ENCODE results near the gene TAS2R38.
"Not testable (repeated sequence)": the region's sequence is repeated elsewhere in the genome, so short reads cannot be mapped to it uniquely, and the experiment has no call there.

The TAS2R38 gene

DNA sequence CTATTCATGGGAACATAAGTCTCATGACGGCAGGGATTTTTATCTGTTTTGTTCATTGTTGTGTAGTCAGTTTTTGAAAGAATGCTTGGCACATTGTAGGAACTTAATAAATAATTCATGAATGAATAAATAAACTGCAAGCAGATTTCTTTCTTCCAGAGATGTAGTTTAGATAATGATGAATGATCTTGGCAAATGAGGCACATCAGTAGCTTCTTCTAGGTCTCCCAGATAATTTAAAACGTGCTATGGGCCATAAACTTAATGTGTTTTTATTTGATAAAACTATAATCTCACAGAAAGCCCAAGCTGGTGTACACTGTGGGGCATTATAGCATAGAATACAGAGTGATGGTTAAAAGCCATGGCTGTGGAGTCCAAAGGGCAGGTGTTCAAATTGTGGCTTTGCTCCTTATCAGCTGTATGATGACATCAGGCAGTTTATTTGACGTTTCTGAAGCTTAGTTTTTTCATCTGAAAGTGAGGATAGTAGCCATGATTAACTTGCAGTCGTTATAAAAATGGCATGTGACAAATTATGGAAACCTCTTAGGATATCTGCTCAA is 25.6 kb upstream of the TAS2R38 start:
- H3K27ac ChIP-seq (ENCODE audit: low read depth, low read length): no peak overlapping the region
- no peak overlapping the region for H3K4me3 ChIP-seq (ENCODE audit: low read depth, low read length)
- no peaks in the 10 kb centered on the region for H3K79me2 ChIP-seq (ENCODE audit: control insufficient read depth, insufficient read depth, low read length, unreplicated experiment)
- H3K27me3 ChIP-seq (ENCODE audit: insufficient read depth, low read length): no peaks in the 10 kb centered on the region
- H2AFZ ChIP-seq (ENCODE audit: low read length, unreplicated experiment): no peak overlapping the region
- H3K4me1 ChIP-seq (ENCODE audit: control insufficient read depth, insufficient read depth, low read length, unreplicated experiment): peaks cover 26% of the 10 kb centered on the region
- H3K36me3 ChIP-seq (ENCODE audit: insufficient read depth, low read length): no peaks in the 10 kb centered on the region

DNA sequence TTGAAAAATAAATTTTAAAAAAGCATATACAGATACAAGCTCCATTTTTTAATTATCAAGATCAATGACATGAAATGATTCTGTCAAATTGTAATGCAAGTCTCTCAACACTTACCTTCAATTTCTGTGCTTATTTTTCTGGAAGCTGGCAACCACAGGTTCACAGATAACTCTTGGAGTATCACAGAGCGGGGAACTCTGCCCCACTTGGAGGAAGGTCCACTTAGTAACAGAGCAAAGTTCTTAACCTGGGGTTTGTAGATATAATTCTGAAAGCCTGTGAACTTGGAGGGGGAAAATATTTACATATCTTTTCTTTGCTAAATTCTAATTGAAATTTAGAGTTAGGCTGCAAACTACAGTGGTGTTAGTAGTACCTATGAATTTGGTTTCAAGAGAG is 19.8 kb upstream of the TAS2R38 start:
- Histone ChIP-seq H3K36me3 (ENCODE audit: insufficient read depth, low read length) (no peaks in the 10 kb centered on the region), H2AFZ (ENCODE audit: low read length, unreplicated experiment) (no peak overlapping the region), H3K4me1 (ENCODE audit: control insufficient read depth, insufficient read depth, low read length, unreplicated experiment) (no peaks in the 10 kb centered on the region), H3K79me2 (ENCODE audit: control insufficient read depth, insufficient read depth, low read length, unreplicated experiment) (no peaks in the 10 kb centered on the region), H3K27me3 (ENCODE audit: insufficient read depth, low read length) (no peaks in the 10 kb centered on the region), H3K4me3 (ENCODE audit: low read depth, low read length) (no peak overlapping the region), H3K27ac (ENCODE audit: low read depth, low read length) (no peak overlapping the region)

DNA sequence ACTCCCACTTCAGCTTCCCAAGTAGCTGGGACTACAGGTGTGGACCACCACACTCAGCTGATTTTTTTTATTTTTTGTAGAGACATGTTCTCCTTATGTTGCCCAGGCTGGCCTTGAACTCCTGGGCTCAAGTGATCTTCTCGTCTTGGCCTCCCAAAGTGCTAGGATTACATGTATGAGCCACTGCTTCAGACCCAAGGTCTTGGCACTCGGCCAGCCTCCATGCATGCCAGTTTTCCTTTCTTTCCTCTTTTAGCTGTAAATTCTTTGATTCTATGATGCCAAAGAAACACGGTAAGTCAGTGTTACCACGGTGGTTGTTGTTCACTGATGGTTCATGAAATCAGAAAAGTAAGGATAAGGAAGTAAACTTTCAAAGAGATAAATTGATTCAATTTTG is 19.1 kb upstream of the TAS2R38 start:
- Histone ChIP-seq H3K79me2 (ENCODE audit: control insufficient read depth, insufficient read depth, low read length, unreplicated experiment) (no peaks in the 10 kb centered on the region), H3K27me3 (ENCODE audit: insufficient read depth, low read length) (no peaks in the 10 kb centered on the region), H3K27ac (ENCODE audit: low read depth, low read length) (no peak overlapping the region), H3K36me3 (ENCODE audit: insufficient read depth, low read length) (no peaks in the 10 kb centered on the region), H3K4me1 (ENCODE audit: control insufficient read depth, insufficient read depth, low read length, unreplicated experiment) (no peaks in the 10 kb centered on the region), H2AFZ (ENCODE audit: low read length, unreplicated experiment) (no peak overlapping the region), H3K4me3 (ENCODE audit: low read depth, low read length) (no peak overlapping the region)

DNA sequence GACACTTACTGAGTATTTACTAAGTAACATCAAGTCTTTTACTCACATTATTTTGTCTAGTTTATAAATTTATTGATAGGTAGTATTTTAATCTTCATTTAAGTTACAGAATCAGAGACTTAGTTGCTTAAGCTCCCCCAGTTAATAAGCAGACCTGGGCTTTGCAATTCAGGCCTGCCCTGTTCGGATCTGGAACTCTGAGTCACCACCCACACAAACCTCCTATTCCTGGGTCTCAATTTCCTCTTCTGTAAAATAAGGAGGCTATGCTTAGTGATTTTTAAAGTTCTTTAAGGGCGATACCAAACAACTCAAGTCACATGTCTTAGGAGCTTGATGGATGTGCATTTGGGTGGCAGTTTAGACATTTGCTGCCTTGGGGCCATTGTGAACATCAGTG is 18.6 kb upstream of the TAS2R38 start:
- no peaks in the 10 kb centered on the region for H3K27me3 ChIP-seq (ENCODE audit: insufficient read depth, low read length)
- H3K4me1 ChIP-seq (ENCODE audit: control insufficient read depth, insufficient read depth, low read length, unreplicated experiment): no peaks in the 10 kb centered on the region
- no peak overlapping the region for H2AFZ ChIP-seq (ENCODE audit: low read length, unreplicated experiment)
- no peak overlapping the region for H3K27ac ChIP-seq (ENCODE audit: low read depth, low read length)
- H3K36me3 ChIP-seq (ENCODE audit: insufficient read depth, low read length): no peaks in the 10 kb centered on the region
- no peak overlapping the region for H3K4me3 ChIP-seq (ENCODE audit: low read depth, low read length)
- H3K79me2 ChIP-seq (ENCODE audit: control insufficient read depth, insufficient read depth, low read length, unreplicated experiment): no peaks in the 10 kb centered on the region

DNA sequence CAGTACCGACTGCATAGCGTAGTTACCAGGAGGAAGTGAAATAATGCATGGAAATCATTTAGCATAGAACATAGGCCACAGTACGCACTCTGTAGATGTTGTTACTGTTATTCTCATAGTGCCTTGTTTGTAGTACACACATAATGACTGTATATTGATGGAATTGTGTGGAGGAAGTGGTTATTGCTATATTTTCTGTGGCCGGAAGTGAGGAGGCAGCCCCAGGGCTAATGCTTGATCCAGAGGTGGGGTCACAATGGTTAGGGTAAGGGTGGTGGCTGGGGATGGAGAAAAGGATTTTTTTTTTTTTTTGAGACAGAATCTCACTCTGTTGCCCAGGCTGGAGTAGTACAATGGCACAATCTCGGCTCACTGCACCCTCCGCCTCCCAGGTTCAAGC is 17.6 kb upstream of the TAS2R38 start:
- Histone ChIP-seq H3K36me3 (ENCODE audit: insufficient read depth, low read length) (no peaks in the 10 kb centered on the region), H3K4me3 (ENCODE audit: low read depth, low read length) (no peak overlapping the region), H3K27ac (ENCODE audit: low read depth, low read length) (no peak overlapping the region), H3K79me2 (ENCODE audit: control insufficient read depth, insufficient read depth, low read length, unreplicated experiment) (no peaks in the 10 kb centered on the region), H3K27me3 (ENCODE audit: insufficient read depth, low read length) (no peaks in the 10 kb centered on the region), H2AFZ (ENCODE audit: low read length, unreplicated experiment) (no peak overlapping the region), H3K4me1 (ENCODE audit: control insufficient read depth, insufficient read depth, low read length, unreplicated experiment) (no peaks in the 10 kb centered on the region)

DNA sequence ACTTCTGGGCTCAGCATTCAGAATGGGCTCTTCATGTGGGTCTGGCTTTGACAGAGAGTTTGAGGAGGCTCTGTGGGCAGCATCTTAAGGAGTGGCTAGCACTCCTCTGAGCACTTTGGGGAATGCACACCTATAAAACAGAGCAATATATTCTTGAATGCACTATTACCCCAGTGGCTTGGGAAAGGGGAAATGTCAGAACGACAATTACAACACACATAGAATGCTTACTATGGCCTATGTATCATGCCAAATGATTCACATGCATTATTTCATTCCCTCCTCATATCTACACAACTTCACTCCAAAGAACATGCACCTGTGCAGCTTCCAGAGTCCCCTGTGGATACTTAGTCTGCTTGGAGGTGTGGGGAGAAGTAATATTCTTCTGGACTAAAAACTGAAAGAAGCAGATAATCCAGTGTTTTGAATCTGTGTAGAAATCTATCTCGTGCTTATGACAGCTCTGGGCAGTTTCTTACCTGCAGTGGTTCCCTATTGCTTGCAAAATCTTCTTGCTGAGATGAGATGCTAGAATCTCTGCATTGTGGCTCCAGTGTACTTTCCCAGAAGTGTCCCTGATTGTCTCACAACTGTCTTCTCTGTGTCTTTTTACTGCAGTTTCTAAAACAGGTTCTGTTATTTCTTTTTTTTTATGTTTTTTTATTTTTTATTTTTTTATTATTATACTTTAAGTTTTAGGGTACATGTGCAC is 16.6 kb upstream of the TAS2R38 start:
- H3K27me3 ChIP-seq (ENCODE audit: insufficient read depth, low read length): no peaks in the 10 kb centered on the region
- no peaks in the 10 kb centered on the region for H3K79me2 ChIP-seq (ENCODE audit: control insufficient read depth, insufficient read depth, low read length, unreplicated experiment)
- H2AFZ ChIP-seq (ENCODE audit: low read length, unreplicated experiment): no peak overlapping the region
- H3K36me3 ChIP-seq (ENCODE audit: insufficient read depth, low read length): no peaks in the 10 kb centered on the region
- H3K4me3 ChIP-seq (ENCODE audit: low read depth, low read length): no peak overlapping the region
- H3K4me1 ChIP-seq (ENCODE audit: control insufficient read depth, insufficient read depth, low read length, unreplicated experiment): no peaks in the 10 kb centered on the region
- H3K27ac ChIP-seq (ENCODE audit: low read depth, low read length): no peak overlapping the region

DNA sequence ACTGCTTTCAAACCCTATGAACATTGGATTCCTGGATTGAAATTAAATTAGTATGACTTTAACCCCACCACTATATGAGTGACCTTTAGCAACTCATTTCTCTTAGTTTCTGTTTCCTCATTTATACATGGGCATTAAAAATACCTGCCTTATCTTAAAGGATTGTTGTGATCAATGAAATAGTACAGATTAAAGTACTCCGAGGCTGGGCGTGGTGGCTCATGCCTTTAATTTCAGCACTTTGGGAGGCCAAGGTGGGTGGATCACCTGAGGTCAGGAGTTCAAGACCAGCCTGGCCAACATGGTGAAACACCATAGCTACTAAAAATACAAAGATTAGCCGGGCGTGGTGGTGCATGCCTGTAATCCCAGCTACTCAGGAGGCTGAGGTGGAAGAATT is 14.2 kb upstream of the TAS2R38 start:
- H2AFZ ChIP-seq (ENCODE audit: low read length, unreplicated experiment); H3K4me1 ChIP-seq (ENCODE audit: control insufficient read depth, insufficient read depth, low read length, unreplicated experiment); H3K27me3 ChIP-seq (ENCODE audit: insufficient read depth, low read length); H3K4me3 ChIP-seq (ENCODE audit: low read depth, low read length); H3K27ac ChIP-seq (ENCODE audit: low read depth, low read length); H3K79me2 ChIP-seq (ENCODE audit: control insufficient read depth, insufficient read depth, low read length, unreplicated experiment); H3K36me3 ChIP-seq (ENCODE audit: insufficient read depth, low read length): not testable (repeated sequence)

DNA sequence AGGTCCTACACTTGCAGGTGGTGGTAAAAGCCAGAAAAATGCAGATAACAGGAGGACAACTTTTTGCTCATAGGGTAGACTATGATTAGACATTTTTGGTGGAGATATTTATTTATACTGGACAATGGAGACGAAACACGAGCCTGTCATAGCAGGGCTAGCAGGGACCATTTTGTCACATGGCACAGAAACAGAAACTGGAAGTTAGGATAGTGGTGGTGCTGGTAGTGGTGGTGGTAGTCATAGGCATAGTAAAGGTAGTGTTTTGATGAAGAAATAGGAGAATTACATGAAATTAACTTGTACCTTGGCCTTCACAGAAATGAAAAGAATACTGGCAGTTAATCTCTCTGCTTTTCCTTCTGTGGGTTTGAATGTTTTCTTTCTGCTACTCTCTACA is 13.3 kb upstream of the TAS2R38 start:
- Histone ChIP-seq H3K27me3 (ENCODE audit: insufficient read depth, low read length) (no peaks in the 10 kb centered on the region), H3K79me2 (ENCODE audit: control insufficient read depth, insufficient read depth, low read length, unreplicated experiment) (no peaks in the 10 kb centered on the region), H3K4me3 (ENCODE audit: low read depth, low read length) (no peak overlapping the region), H2AFZ (ENCODE audit: low read length, unreplicated experiment) (no peak overlapping the region), H3K4me1 (ENCODE audit: control insufficient read depth, insufficient read depth, low read length, unreplicated experiment) (no peaks in the 10 kb centered on the region), H3K36me3 (ENCODE audit: insufficient read depth, low read length) (no peaks in the 10 kb centered on the region), H3K27ac (ENCODE audit: low read depth, low read length) (no peak overlapping the region)

DNA sequence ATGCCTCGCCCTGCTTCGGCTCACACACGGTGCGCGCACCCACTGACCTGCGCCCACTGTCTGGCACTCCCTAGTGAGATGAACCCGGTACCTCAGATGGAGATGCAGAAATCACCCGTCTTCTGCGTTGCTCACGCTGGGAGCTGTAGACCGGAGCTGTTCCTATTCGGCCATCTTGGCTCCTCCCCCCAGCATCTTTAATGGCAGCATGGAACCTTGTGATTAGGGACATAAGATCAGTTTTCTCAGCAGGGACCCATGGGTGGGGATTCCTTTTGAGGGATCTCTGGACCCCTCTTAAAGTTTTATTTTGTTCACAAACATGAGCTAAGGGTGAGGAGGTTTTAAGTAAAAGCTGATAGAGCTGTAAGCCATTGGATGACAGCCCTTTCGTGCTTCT is 12.4 kb upstream of the TAS2R38 start:
- not testable (repeated sequence) for H3K4me3 ChIP-seq (ENCODE audit: low read depth, low read length); H3K4me1 ChIP-seq (ENCODE audit: control insufficient read depth, insufficient read depth, low read length, unreplicated experiment); H3K36me3 ChIP-seq (ENCODE audit: insufficient read depth, low read length); H3K27ac ChIP-seq (ENCODE audit: low read depth, low read length); H3K27me3 ChIP-seq (ENCODE audit: insufficient read depth, low read length); H2AFZ ChIP-seq (ENCODE audit: low read length, unreplicated experiment); H3K79me2 ChIP-seq (ENCODE audit: control insufficient read depth, insufficient read depth, low read length, unreplicated experiment)

DNA sequence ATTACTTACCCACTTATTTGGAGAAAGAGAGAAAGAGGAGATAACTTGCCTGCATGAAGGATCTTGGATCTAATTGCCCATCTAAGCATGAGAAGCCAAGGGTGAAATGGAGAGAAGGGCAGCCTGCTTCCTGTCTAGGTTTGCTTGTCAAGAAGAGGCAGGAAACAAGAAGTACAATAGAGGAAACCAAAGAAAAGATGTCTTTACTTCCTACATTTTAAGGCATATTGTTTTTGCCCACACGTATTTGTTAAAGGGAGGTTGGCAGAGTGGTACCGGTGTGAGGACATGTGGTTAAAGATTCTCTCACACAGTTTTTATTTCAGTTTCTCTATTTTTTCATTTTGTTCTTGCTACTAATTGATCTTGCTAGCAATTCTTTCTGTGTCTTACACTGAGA is 6.0 kb upstream of the TAS2R38 start:
- no peak overlapping the region for H3K27ac ChIP-seq (ENCODE audit: low read depth, low read length)
- H2AFZ ChIP-seq (ENCODE audit: low read length, unreplicated experiment): no peak overlapping the region
- H3K79me2 ChIP-seq (ENCODE audit: control insufficient read depth, insufficient read depth, low read length, unreplicated experiment): no peaks in the 10 kb centered on the region
- H3K36me3 ChIP-seq (ENCODE audit: insufficient read depth, low read length): no peaks in the 10 kb centered on the region
- H3K27me3 ChIP-seq (ENCODE audit: insufficient read depth, low read length): no peaks in the 10 kb centered on the region
- H3K4me3 ChIP-seq (ENCODE audit: low read depth, low read length): no peak overlapping the region
- H3K4me1 ChIP-seq (ENCODE audit: control insufficient read depth, insufficient read depth, low read length, unreplicated experiment): no peaks in the 10 kb centered on the region

DNA sequence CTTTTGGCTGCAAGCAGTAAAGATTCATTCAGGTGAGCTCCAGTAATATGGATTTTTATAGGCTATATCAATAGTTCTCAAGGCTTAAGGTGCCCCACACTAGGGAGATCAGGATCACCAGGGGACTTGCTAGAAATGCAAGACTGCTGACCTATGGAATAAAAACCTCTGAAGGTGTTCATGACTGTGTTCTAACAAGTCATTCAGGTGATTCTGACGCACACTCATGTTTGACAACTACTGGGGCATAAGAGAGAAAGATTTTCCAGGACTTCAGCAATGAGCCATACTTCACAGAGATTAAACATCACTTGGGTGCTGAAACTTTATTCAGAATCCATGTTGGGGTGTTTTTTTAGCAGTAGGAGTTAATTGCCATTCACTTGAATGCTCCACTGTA is 4.8 kb upstream of the TAS2R38 start:
- H3K79me2 ChIP-seq (ENCODE audit: control insufficient read depth, insufficient read depth, low read length, unreplicated experiment): no peaks in the 10 kb centered on the region
- H3K4me3 ChIP-seq (ENCODE audit: low read depth, low read length): no peak overlapping the region
- H3K27me3 ChIP-seq (ENCODE audit: insufficient read depth, low read length): no peaks in the 10 kb centered on the region
- no peak overlapping the region for H2AFZ ChIP-seq (ENCODE audit: low read length, unreplicated experiment)
- no peak overlapping the region for H3K27ac ChIP-seq (ENCODE audit: low read depth, low read length)
- H3K4me1 ChIP-seq (ENCODE audit: control insufficient read depth, insufficient read depth, low read length, unreplicated experiment): no peaks in the 10 kb centered on the region
- H3K36me3 ChIP-seq (ENCODE audit: insufficient read depth, low read length): no peaks in the 10 kb centered on the region
